Measurements from ENCODE around the gene CARD11. TPM values are rescaled to one million over a fixed set of nuclear protein-coding genes. Genes with fewer than 3 reads are reported as not detected.

The CARD11 gene
- total and polyA plus RNA-seq, 11 donors: 0.15 to 3.2 (median 0.33) TPM; not detected in 2

DNA sequence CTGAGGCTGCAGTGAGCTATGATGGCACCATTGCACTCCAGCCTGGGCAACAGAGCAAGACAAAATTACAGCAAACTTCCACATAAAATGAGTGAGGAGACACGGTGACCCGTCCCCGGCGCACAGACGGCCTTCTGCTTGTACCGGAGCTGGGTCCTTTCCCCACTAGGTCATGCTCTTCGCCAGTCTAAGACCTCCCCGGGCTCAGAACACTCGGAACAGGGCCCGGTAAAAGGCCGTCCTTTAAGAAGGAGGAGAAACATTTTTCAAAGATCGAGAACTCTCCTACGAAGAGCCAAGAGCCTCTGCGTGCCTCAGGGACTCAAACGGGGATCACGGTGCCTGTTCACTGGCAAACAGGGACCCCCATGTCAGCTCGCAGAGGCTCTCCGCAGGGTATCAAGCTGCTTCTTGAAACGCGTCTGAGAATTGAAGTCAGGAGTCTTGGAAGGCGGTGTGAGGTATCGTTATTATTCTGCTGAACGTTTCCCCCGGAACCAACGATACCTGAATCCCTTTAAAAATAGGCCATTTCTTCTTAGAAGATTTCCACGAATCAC lies 9.0 kb downstream of the CARD11 start:
- no peak overlapping the region for H3K27ac ChIP-seq
- no peak for ATAC-seq
- DNase-seq: no peak
- no peaks in the 10 kb centered on the region for H3K4me1 ChIP-seq
- H3K4me3 ChIP-seq: no peak overlapping the region
- H3K9me3 ChIP-seq: no peaks in the 10 kb centered on the region
- TF ChIP-seq CTCF (IDR thresholded peaks at IDR 0.05) (no peak), POLR2A (IDR thresholded peaks at IDR 0.05) (no peak)
- 93 to 94% (median 93%) methylated on average over 22 to 26 of the region's 26 CpGs for WGBS, 4 donors
- H3K36me3 ChIP-seq: no peaks in the 10 kb centered on the region
- intact Hi-C loops (cut with DNase I): loop anchor here in 1 of 10 donors (10.0 kb wide), 1 partner anchor 60 kb away; no protein-coding TSS in a partner anchor
- peaks cover 0 to 11% (median 0%) of the 10 kb centered on the region in 9 donors for H3K27me3 ChIP-seq

- Histone ChIP-seq H3K4me1 (no peaks in the 10 kb centered on the region), H3K27me3 (peaks cover 0 to 11% (median 0%) of the 10 kb centered on the region in 9 donors), H3K36me3 (no peaks in the 10 kb centered on the region), H3K27ac (no peak overlapping the region), H3K4me3 (no peak overlapping the region), H3K9me3 (no peaks in the 10 kb centered on the region)
- TF ChIP-seq POLR2A (IDR thresholded peaks at IDR 0.05) (no peak), CTCF (IDR thresholded peaks at IDR 0.05) (no peak)
- 77 to 82% (median 79%) methylated on average over 12 of the region's 12 CpGs for WGBS, 4 donors
- ATAC-seq (no peak), DNase-seq (no peak)
- intact Hi-C loops (cut with DNase I): loop anchor here in 1 of 10 donors (10.0 kb wide), 1 partner anchor 61 kb away; no protein-coding TSS in a partner anchor
These were observed 10.1 kb downstream of the CARD11 start for GRCh38 chr7:3033581-3033980.

- DNase-seq (no peak), ATAC-seq (no peak)
These were observed 10.5 kb downstream of the CARD11 start for GRCh38 chr7:3033136-3033535.

More at GRCh38 chr7:3033136-3033535, 10.5 kb downstream of the CARD11 start:
- peaks cover 0 to 11% (median 0%) of the 10 kb centered on the region in 9 donors for H3K27me3 ChIP-seq
- no peaks in the 10 kb centered on the region for H3K36me3 ChIP-seq
- TF ChIP-seq CTCF (IDR thresholded peaks at IDR 0.05): no peak
- no peak for TF ChIP-seq POLR2A (IDR thresholded peaks at IDR 0.05)
- intact Hi-C loops (cut with DNase I): loop anchor here in 1 of 10 donors (10.0 kb wide), 1 partner anchor 62 kb away; no protein-coding TSS in a partner anchor
- H3K4me1 ChIP-seq: no peaks in the 10 kb centered on the region
- H3K4me3 ChIP-seq: no peak overlapping the region
- no peak overlapping the region for H3K27ac ChIP-seq
- 67 to 80% (median 74%) methylated on average over 7 of the region's 7 CpGs for WGBS, 4 donors
- H3K9me3 ChIP-seq: no peaks in the 10 kb centered on the region

Measured in heart left ventricle (tissue), 16 donors.